CD8-positive, alpha-beta memory T cell (primary cell): Measurements from ENCODE around the gene PDE4C. TPM values are rescaled to one million over a fixed set of nuclear protein-coding genes. Genes with fewer than 3 reads are reported as not detected.

Experiments
- CTCF ChIA-PET: fragments of 350-600 bp; sonication (Branson Sonifier 250); formaldehyde crosslinking; loops from one replicate; lab custom pipeline; 2021; ENCODE audit warnings: antibody characterized with exemption; lab: Charles Lee
- POLR2A ChIA-PET: fragments of 350-600 bp; sonication (Branson Sonifier 250); formaldehyde crosslinking; loops from one replicate; lab custom pipeline; 2021; ENCODE audit warnings: antibody characterized with exemption; lab: Charles Lee
- DNase-seq, 5 donors: peaks; one replicate each; pipeline versions ENCODE4 v3.0.0 to v3.0.0-alpha.2; 2020 to 2022; ENCODE audit warnings: mixed read lengths in 1 of 5
- H3K27ac ChIP-seq: one replicate; pipeline ENCODE4 v1.7.0; 2013; ENCODE audit warnings: low read depth, mild to moderate bottlenecking, low read length, moderate library complexity
- H3K27me3 ChIP-seq: 2 replicates; pipeline ENCODE4 v1.7.0; 2013; ENCODE audit warnings: low read length, mild to moderate bottlenecking; ENCODE audit not compliant: insufficient read depth, poor library complexity, severe bottlenecking
- H3K36me3 ChIP-seq: 2 replicates; pipeline ENCODE4 v1.7.0; 2013; ENCODE audit warnings: mild to moderate bottlenecking, low read length, moderate library complexity; ENCODE audit not compliant: insufficient read depth
- H3K4me1 ChIP-seq: 2 replicates; pipeline ENCODE4 v1.7.0; 2013; ENCODE audit warnings: mild to moderate bottlenecking, low read length, moderate library complexity; ENCODE audit not compliant: insufficient read depth
- H3K4me3 ChIP-seq: 2 replicates; pipeline ENCODE4 v1.7.0; 2013; ENCODE audit warnings: mild to moderate bottlenecking, low read length
- H3K9me3 ChIP-seq: 2 replicates; pipeline ENCODE4 v1.7.0; 2013; ENCODE audit warnings: mild to moderate bottlenecking, low read length
- H3K27ac Mint-ChIP-seq, 8 donors: one replicate each; pipeline ENCODE4 v1.8.0; 2020 to 2021; ENCODE audit warnings: mixed read lengths in 8 of 8, mild to moderate bottlenecking in 6 of 8, inconsistent platforms in 3 of 8, moderate library complexity in 3 of 8
- H3K27me3 Mint-ChIP-seq, 2 donors: one replicate each; pipeline ENCODE4 v1.8.0; 2020 to 2021; ENCODE audit warnings: mixed read lengths in 2 of 2, mild to moderate bottlenecking in 1 of 2, moderate library complexity in 1 of 2
- H3K36me3 Mint-ChIP-seq, 3 donors: one replicate each; pipeline ENCODE4 v1.8.0; 2020 to 2021; ENCODE audit warnings: mixed read lengths in 3 of 3, inconsistent platforms in 1 of 3, mild to moderate bottlenecking in 1 of 3
- H3K4me1 Mint-ChIP-seq, 3 donors: one replicate each; pipeline ENCODE4 v1.8.0; 2020 to 2021; ENCODE audit warnings: mixed read lengths in 3 of 3, inconsistent platforms in 1 of 3, mild to moderate bottlenecking in 1 of 3
- H3K4me3 Mint-ChIP-seq, 7 donors: one replicate each; pipeline ENCODE4 v1.8.0; 2020 to 2021; ENCODE audit warnings: mixed read lengths in 7 of 7, mild to moderate bottlenecking in 6 of 7, moderate library complexity in 4 of 7, inconsistent platforms in 2 of 7
- H3K9me3 Mint-ChIP-seq, 5 donors: one replicate each; pipeline ENCODE4 v1.8.0; 2020 to 2022; ENCODE audit warnings: mixed read lengths in 5 of 5, mild to moderate bottlenecking in 3 of 5, moderate library complexity in 2 of 5, inconsistent platforms in 1 of 5
- polyA plus RNA-seq: library from polyadenylated mRNA; unstranded; fragments of 300-500 nt; fragmentation: Illumina TruSeq; gene quantifications from one replicate; pipeline ENCODE4 v1.2.3, GENCODE V29; 2021
- total RNA-seq, 2 experiments: library from RNA; stranded (reverse); gene quantifications; one replicate each; pipeline ENCODE4 v1.2.3, GENCODE V29; 2021

The PDE4C gene
- total and polyA plus RNA-seq, 3 experiments from 2014 or later, result not detected

DNA sequence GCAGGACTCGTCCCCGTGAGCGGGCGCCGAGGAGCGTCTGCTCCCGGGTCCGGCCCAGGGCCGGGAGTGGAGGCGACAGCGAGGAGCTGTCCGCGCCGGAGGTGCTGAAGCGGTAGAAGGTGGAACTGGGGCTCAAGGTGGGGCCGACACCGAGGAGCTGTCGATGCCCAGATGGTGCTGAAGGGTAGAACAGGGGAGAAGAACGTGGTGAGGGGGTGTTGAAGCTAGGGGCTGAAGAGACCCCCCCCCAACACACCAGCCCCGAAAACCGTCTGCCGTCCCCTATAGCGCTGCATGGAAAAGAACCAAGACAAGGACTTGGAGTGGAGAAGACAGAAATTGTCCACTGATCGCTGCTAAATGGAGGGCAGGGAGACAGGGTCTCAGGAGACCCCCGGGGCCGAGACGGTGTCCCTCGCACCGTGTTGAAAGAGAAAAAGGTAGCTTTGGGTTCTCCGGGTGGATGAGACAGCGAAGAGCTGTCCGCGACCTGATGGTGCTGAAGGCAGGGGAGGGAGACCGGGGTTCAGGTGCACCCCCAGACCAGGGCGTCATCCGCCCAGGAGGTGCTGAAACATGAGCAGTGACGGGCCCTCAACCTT is 7.1 kb upstream of the PDE4C start:
- peak; percentile 34 to 58 (median 35) for DNase-seq
- H3K27me3 ChIP-seq, result peaks cover 26% of the 10 kb centered on the region
- H3K9me3 Mint-ChIP-seq, result peaks cover 0 to 8% (median 4%) of the 10 kb centered on the region in 5 donors
- no peaks in the 10 kb centered on the region for H3K4me1 Mint-ChIP-seq
- peaks cover 0 to 2% (median 0%) of the 10 kb centered on the region in 3 donors for H3K36me3 Mint-ChIP-seq
- H3K27ac Mint-ChIP-seq, result no peak overlapping the region
- no peak overlapping the region for H3K4me3 Mint-ChIP-seq
- peaks cover 60 to 71% of the 10 kb centered on the region in 2 donors for H3K27me3 Mint-ChIP-seq
- H3K9me3 ChIP-seq, result no peaks in the 10 kb centered on the region
- H3K36me3 ChIP-seq, result no peaks in the 10 kb centered on the region
- H3K4me1 ChIP-seq, result no peaks in the 10 kb centered on the region
- no peak overlapping the region for H3K4me3 ChIP-seq
- no peak overlapping the region for H3K27ac ChIP-seq
- ChIA-PET POLR2A (interaction anchor here (0.6 kb wide), 1 partner anchor 89 kb away, joined by 3 read pairs; no protein-coding TSS in a partner anchor), CTCF (interaction anchor here (1.0 to 1.1 kb wide), 2 partner anchors 18 to 178 kb away, joined by 3 to 4 read pairs; no protein-coding TSS in a partner anchor)

DNA sequence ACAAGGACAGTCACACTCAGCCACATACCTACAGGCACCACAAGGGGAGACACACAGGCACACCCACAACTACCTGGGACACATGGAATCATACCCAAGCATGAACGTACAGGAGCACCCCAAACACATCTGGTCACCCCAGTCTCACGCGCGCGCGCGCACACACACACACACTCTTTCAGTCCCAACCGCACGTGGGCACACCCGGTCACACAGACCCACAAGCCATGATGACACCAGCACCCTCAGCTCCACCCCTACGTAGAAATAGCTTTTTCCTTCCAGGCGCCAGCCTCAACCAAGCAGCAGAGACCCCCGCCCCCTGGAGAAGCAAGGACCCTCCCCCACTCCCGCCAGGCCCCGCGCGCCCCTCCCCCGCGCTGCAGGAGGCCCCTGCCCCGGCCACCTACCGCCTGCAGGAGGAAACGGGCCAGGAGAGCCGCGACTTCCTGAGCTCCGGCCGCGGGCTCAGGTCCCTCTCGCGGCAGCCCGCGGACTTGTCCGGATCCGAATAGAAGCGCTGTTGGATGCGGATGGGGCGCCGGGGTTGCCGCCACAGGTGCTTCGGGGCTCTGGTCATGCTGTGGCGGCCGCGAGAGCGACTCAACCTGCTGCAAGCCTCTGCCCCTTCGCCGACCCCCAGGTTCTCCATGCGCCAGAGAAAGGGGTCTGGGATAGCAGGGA is 6.4 kb upstream of the PDE4C start:
- peaks cover 0 to 8% (median 4%) of the 10 kb centered on the region in 5 donors for H3K9me3 Mint-ChIP-seq

DNA sequence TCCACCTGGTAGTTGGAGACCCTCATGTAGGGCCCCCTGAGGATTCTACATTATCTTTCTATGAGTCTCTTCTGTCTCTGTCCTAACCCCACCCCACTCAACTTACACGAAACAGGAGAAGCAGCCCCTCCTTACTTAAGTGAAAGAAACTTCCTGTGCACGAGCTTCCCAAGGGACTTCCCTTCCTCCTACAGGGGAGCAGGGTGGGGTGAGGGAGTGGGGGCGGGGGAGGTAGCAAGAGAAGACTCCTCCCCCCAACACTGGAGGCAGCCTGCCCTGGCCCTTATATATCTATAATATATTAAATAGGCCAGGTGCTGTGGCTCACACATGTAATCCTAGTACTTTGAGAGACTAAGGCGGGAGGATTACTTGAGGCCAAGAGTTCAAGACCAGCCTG is 5.5 kb upstream of the PDE4C start:
- ChIA-PET CTCF (interaction anchor here (0.8 kb wide), 1 partner anchor 179 kb away, joined by 3 read pairs; no protein-coding TSS in a partner anchor), POLR2A (interaction anchor here (0.5 kb wide), 1 partner anchor 1121 kb away, joined by 3 read pairs; no protein-coding TSS in a partner anchor)
- H3K27ac Mint-ChIP-seq, result no peak overlapping the region
- no peaks in the 10 kb centered on the region for H3K9me3 ChIP-seq
- peaks cover 0 to 2% (median 0%) of the 10 kb centered on the region in 3 donors for H3K36me3 Mint-ChIP-seq
- H3K4me3 Mint-ChIP-seq, result no peak overlapping the region
- DNase-seq, result no peak
- H3K27me3 Mint-ChIP-seq, result peaks cover 66 to 82% of the 10 kb centered on the region in 2 donors
- H3K4me3 ChIP-seq, result no peak overlapping the region
- H3K27me3 ChIP-seq, result peaks cover 35% of the 10 kb centered on the region
- peaks cover 0 to 8% (median 4%) of the 10 kb centered on the region in 5 donors for H3K9me3 Mint-ChIP-seq
- H3K4me1 ChIP-seq, result no peaks in the 10 kb centered on the region
- no peaks in the 10 kb centered on the region for H3K36me3 ChIP-seq
- no peak overlapping the region for H3K27ac ChIP-seq
- peaks cover 0 to 3% (median 1%) of the 10 kb centered on the region in 3 donors for H3K4me1 Mint-ChIP-seq

More for the DNA sequence above, 6.4 kb upstream of the PDE4C start:
- no peaks in the 10 kb centered on the region for H3K4me1 Mint-ChIP-seq
- H3K36me3 ChIP-seq, result no peaks in the 10 kb centered on the region
- ChIA-PET CTCF (interaction anchor here (1.0 to 1.1 kb wide), 2 partner anchors 19 to 178 kb away, joined by 3 to 4 read pairs; no protein-coding TSS in a partner anchor), POLR2A (no interaction called here)
- H3K36me3 Mint-ChIP-seq, result peaks cover 0 to 2% (median 0%) of the 10 kb centered on the region in 3 donors
- peaks cover 26% of the 10 kb centered on the region for H3K27me3 ChIP-seq
- H3K27me3 Mint-ChIP-seq, result peaks cover 63 to 77% of the 10 kb centered on the region in 2 donors
- no peak overlapping the region for H3K27ac ChIP-seq
- peak overlapping the region in 1 of 8 donors; percentile 43 for H3K27ac Mint-ChIP-seq
- no peak for DNase-seq
- no peak overlapping the region for H3K4me3 ChIP-seq
- no peaks in the 10 kb centered on the region for H3K4me1 ChIP-seq
- H3K9me3 ChIP-seq, result no peaks in the 10 kb centered on the region
- no peak overlapping the region for H3K4me3 Mint-ChIP-seq

GRCh38 chr19:18230941-18231734 is 4.9 kb upstream of the PDE4C start:
- peaks cover 0 to 2% (median 0%) of the 10 kb centered on the region in 3 donors for H3K36me3 Mint-ChIP-seq
- peaks cover 0 to 8% (median 4%) of the 10 kb centered on the region in 5 donors for H3K9me3 Mint-ChIP-seq
- peak overlapping the region in 1 of 8 donors; percentile 13 for H3K27ac Mint-ChIP-seq
- H3K4me3 Mint-ChIP-seq, result no peak overlapping the region
- Histone ChIP-seq H3K36me3 (no peaks in the 10 kb centered on the region), H3K4me1 (peaks cover under 1% of the 10 kb centered on the region), H3K9me3 (no peaks in the 10 kb centered on the region), H3K27ac (no peak overlapping the region), H3K4me3 (no peak overlapping the region), H3K27me3 (peaks cover 37% of the 10 kb centered on the region)
- H3K27me3 Mint-ChIP-seq, result peaks cover 68 to 79% of the 10 kb centered on the region in 2 donors
- CTCF ChIA-PET, result interaction anchor here (0.8 kb wide), 1 partner anchor 179 kb away, joined by 3 read pairs; no protein-coding TSS in a partner anchor
- peaks cover 0 to 4% (median 3%) of the 10 kb centered on the region in 3 donors for H3K4me1 Mint-ChIP-seq
- POLR2A ChIA-PET, result interaction anchor here (0.5 kb wide), 1 partner anchor 1120 kb away, joined by 3 read pairs; no protein-coding TSS in a partner anchor
- DNase-seq, result no peak

DNA sequence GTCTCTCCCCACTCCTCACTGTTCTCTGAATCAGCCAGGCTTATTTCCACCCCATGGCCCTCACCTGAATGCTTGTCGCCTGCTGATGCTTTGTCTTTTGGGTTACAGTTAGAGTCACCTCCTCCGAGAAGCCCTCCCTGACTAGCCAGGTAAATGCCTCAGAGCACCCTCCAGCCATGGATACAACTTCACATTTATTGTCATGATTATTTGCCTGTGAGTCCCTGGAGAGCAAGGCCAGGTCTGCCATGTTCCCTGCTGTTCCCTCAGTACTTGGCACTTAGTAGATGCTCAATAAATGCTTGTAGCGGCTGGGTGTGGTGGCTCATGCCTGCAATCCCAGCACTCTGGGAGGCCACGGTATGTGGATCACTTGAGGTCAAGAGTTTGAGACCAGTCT is 3.7 kb upstream of the PDE4C start:
- Histone ChIP-seq H3K9me3 (no peaks in the 10 kb centered on the region), H3K36me3 (no peaks in the 10 kb centered on the region), H3K4me1 (peaks cover 13% of the 10 kb centered on the region), H3K4me3 (no peak overlapping the region), H3K27me3 (peaks cover 49% of the 10 kb centered on the region), H3K27ac (no peak overlapping the region)
- CTCF ChIA-PET, result no interaction called here
- H3K36me3 Mint-ChIP-seq, result peaks cover 0 to 2% (median 0%) of the 10 kb centered on the region in 3 donors
- H3K4me3 Mint-ChIP-seq, result no peak overlapping the region
- peaks cover 67 to 79% of the 10 kb centered on the region in 2 donors for H3K27me3 Mint-ChIP-seq
- peaks cover 5 to 15% (median 7%) of the 10 kb centered on the region in 3 donors for H3K4me1 Mint-ChIP-seq
- peaks cover 0 to 8% (median 2%) of the 10 kb centered on the region in 5 donors for H3K9me3 Mint-ChIP-seq
- H3K27ac Mint-ChIP-seq, result no peak overlapping the region
- POLR2A ChIA-PET, result no interaction called here
- DNase-seq, result no peak

DNA sequence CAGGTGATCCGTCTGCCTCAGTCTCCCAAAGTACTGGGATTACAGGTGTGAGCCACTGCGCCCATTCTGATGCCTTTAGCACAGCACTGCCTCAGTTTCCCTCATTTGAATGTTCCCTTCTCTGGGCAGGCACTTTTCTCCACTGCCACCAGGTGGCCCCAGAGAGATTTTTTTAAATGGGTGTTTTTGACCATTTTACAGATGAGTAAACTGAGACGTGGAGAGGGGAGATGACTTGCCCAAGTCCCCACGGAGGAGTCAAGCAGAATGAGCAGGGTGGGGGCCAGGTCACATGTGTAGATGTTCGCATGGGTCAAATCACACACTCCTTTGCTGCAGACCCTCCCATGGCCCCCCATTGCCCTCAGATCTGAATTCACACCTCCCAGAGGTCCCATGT is 3.2 kb upstream of the PDE4C start:
- Histone ChIP-seq H3K27ac (no peak overlapping the region), H3K4me1 (peaks cover 17% of the 10 kb centered on the region), H3K27me3 (peaks cover 53% of the 10 kb centered on the region), H3K4me3 (no peak overlapping the region), H3K36me3 (no peaks in the 10 kb centered on the region), H3K9me3 (no peaks in the 10 kb centered on the region)
- no peak for DNase-seq
- H3K9me3 Mint-ChIP-seq, result peaks cover 0 to 8% (median 2%) of the 10 kb centered on the region in 5 donors
- ChIA-PET CTCF (no interaction called here), POLR2A (no interaction called here)
- peaks cover 8 to 19% (median 11%) of the 10 kb centered on the region in 3 donors for H3K4me1 Mint-ChIP-seq
- peaks cover 0 to 2% (median 0%) of the 10 kb centered on the region in 3 donors for H3K36me3 Mint-ChIP-seq
- no peak overlapping the region for H3K4me3 Mint-ChIP-seq
- H3K27me3 Mint-ChIP-seq, result peaks cover 67 to 79% of the 10 kb centered on the region in 2 donors
- H3K27ac Mint-ChIP-seq, result no peak overlapping the region

DNA sequence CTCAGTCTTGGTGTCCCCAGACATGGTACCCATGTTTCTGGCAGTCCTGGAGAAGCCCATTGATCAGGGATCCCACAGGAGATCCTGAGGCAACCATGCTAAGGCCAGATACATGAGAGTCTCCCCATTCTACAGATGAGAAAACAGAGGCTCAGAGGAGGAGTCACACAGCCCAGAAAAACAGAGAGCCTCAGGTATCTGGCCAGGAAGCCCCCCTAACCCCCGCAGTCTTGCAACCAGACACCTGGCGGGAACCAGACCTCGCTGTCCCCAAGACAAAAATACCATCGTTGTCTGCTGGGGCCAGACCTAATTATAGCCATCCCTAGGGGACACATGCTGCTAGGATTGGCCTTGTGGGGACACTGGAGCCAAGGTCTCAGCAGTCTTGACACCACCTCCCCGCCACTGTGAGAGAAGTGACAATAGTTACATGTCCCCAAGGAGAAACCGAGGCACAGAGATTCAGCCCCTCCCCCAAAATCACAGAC is 1.6 kb upstream of the PDE4C start:
- peaks cover 0 to 2% (median 0%) of the 10 kb centered on the region in 5 donors for H3K9me3 Mint-ChIP-seq
- ChIA-PET POLR2A (no interaction called here), CTCF (no interaction called here)
- H3K27me3 Mint-ChIP-seq, result peaks cover 62 to 75% of the 10 kb centered on the region in 2 donors
- Histone ChIP-seq H3K9me3 (no peaks in the 10 kb centered on the region), H3K27me3 (peaks cover 49% of the 10 kb centered on the region), H3K4me3 (no peak overlapping the region), H3K36me3 (no peaks in the 10 kb centered on the region), H3K4me1 (peaks cover 24% of the 10 kb centered on the region), H3K27ac (no peak overlapping the region)
- H3K27ac Mint-ChIP-seq, result no peak overlapping the region
- peaks cover 12 to 29% (median 16%) of the 10 kb centered on the region in 3 donors for H3K4me1 Mint-ChIP-seq
- no peak overlapping the region for H3K4me3 Mint-ChIP-seq
- DNase-seq, result no peak
- peaks cover 0 to 3% (median 2%) of the 10 kb centered on the region in 3 donors for H3K36me3 Mint-ChIP-seq
